GM18951 (cell line): Measurements from ENCODE around the gene LARGE1.

ENCODE experiments used
- POLR2A ChIP-seq: IDR thresholded peaks from 4 replicates; pipeline ENCODE4 v1.6.1; 2011; ENCODE audit warnings: mild to moderate bottlenecking; ENCODE audit not compliant: insufficient read length, insufficient read depth; ENCODE audit errors: extremely low read depth
- in situ Hi-C: fragments of 300-500 bp; cut with MboI; formaldehyde crosslinking; loops from one replicate; pipeline ENCODE4 v1.12.0; 2022; ENCODE audit warnings: low sequenced_read_pairs, mixed read lengths, inconsistent platforms; ENCODE audit not compliant: unreplicated experiment

LARGE1 gene

GRCh38 chr22:33898121-33898520 lies 22.2 kb downstream of the LARGE1 start:
- in situ Hi-C loops = no loop called here

GRCh38 chr22:33897448-33897835 lies 22.8 kb downstream of the LARGE1 start:
- in situ Hi-C loops = no loop called here
- TF ChIP-seq POLR2A = no peak

More at GRCh38 chr22:33898121-33898520, 22.2 kb downstream of the LARGE1 start:
- no peak for TF ChIP-seq POLR2A

- in situ Hi-C loops = no loop called here
- TF ChIP-seq POLR2A = no peak
Measured at GRCh38 chr22:33896575-33897447, 23.5 kb downstream of the LARGE1 start.

GRCh38 chr22:33896154-33896553 lies 24.1 kb downstream of the LARGE1 start:
- no peak for TF ChIP-seq POLR2A
- in situ Hi-C loops = no loop called here

GRCh38 chr22:33895444-33895843 lies 24.8 kb downstream of the LARGE1 start:
- TF ChIP-seq POLR2A = no peak
- in situ Hi-C loops = no loop called here

- TF ChIP-seq POLR2A = no peak
- in situ Hi-C loops = no loop called here
Measured at GRCh38 chr22:33894515-33894914, 25.8 kb downstream of the LARGE1 start.

- in situ Hi-C loops = no loop called here
- TF ChIP-seq POLR2A = no peak
Measured at GRCh38 chr22:33894036-33894435, 26.2 kb downstream of the LARGE1 start.

GRCh38 chr22:33893512-33893911 lies 26.8 kb downstream of the LARGE1 start:
- in situ Hi-C loops = no loop called here
- TF ChIP-seq POLR2A = no peak

- in situ Hi-C loops = no loop called here
- TF ChIP-seq POLR2A = no peak
Measured at GRCh38 chr22:33891992-33892391, 28.3 kb downstream of the LARGE1 start.

- in situ Hi-C loops = no loop called here
- TF ChIP-seq POLR2A = no peak
Measured at GRCh38 chr22:33891455-33891854, 28.8 kb downstream of the LARGE1 start.

- TF ChIP-seq POLR2A = no peak
- in situ Hi-C loops = no loop called here
Measured at GRCh38 chr22:33889748-33890147, 30.5 kb downstream of the LARGE1 start.

GRCh38 chr22:33888821-33889220 lies 31.5 kb downstream of the LARGE1 start:
- in situ Hi-C loops = no loop called here
- no peak for TF ChIP-seq POLR2A

- in situ Hi-C loops = no loop called here
- no peak for TF ChIP-seq POLR2A
Measured at GRCh38 chr22:33887173-33887572, 33.1 kb downstream of the LARGE1 start.

- in situ Hi-C loops = no loop called here
- TF ChIP-seq POLR2A = no peak
Measured at GRCh38 chr22:33886696-33887095, 33.6 kb downstream of the LARGE1 start.

GRCh38 chr22:33884829-33885228 lies 35.4 kb downstream of the LARGE1 start:
- in situ Hi-C loops = no loop called here
- no peak for TF ChIP-seq POLR2A
